ENCODE data around the gene INF2. TPM values are rescaled to one million over a fixed set of nuclear protein-coding genes. Genes with fewer than 3 reads are reported as not detected.

INF2 gene
- total and polyA plus RNA-seq, 2 donors (not counting 3 experiments of a cell fraction or from before 2014, with no cell fraction given): 55.3 to 124 TPM

- Histone ChIP-seq H3K27me3 (ENCODE audit: control insufficient read depth in 2 of 2, insufficient read depth in 2 of 2, low read length in 2 of 2) (peaks cover 0 to 4% of the 10 kb centered on the region in 2 experiments), H3K27ac (ENCODE audit: insufficient read depth, low read depth, low read length) (no peak overlapping the region), H3K4me2 (ENCODE audit: insufficient read depth, low read length) (no peak overlapping the region), H3K36me3 (ENCODE audit: control insufficient read depth in 2 of 2, extremely low read depth in 1 of 2, insufficient read depth in 2 of 2, low read length in 2 of 2) (no peaks in the 10 kb centered on the region), H3K4me1 (ENCODE audit: control insufficient read depth, extremely low read depth, insufficient read depth, low read length) (no peaks in the 10 kb centered on the region), H4K20me1 (replicated peaks; ENCODE audit: control insufficient read depth, extremely low read depth, insufficient read depth, low read length) (no peaks in the 10 kb centered on the region), H3K9me3 (replicated peaks; ENCODE audit: control insufficient read depth, insufficient read depth, low read length) (no peaks in the 10 kb centered on the region), H3K9me1 (replicated peaks; ENCODE audit: control insufficient read depth, extremely low read depth, insufficient read depth, low read length) (no peaks in the 10 kb centered on the region), H3K4me3 (replicated peaks in 1 of 3; ENCODE audit: insufficient read depth in 1 of 3, low read depth in 1 of 3, low read length in 3 of 3) (no peak overlapping the region), H3K9ac (replicated peaks; ENCODE audit: extremely low read depth, insufficient read depth, low read length) (no peak overlapping the region), H3K79me2 (ENCODE audit: control insufficient read depth, insufficient read depth, low read length) (no peaks in the 10 kb centered on the region), H2AFZ (ENCODE audit: low read depth, low read length) (no peak overlapping the region)
- intact Hi-C loops (cut with micrococcal nuclease) (no loop called here), dilution Hi-C loops (cut with MboI; ENCODE audit: extremely low pct_ligation_motif_present, low sequenced_read_pairs) (no loop called here)
- CTCF ChIA-PET: no interaction called here
- POLR2A ChIA-PET: no interaction called here
- TF ChIP-seq GATA2 (IDR thresholded peaks at IDR 0.05; ENCODE audit: insufficient read depth, insufficient read length, low read depth, low read length): no peak
- no peak for TF ChIP-seq JUN (IDR thresholded peaks at IDR 0.05; ENCODE audit: borderline replicate concordance, insufficient read depth, insufficient read length, low read depth)
- TF ChIP-seq CTCF (IDR thresholded peaks at IDR 0.05; ENCODE audit: extremely low read depth in 1 of 2, insufficient read depth in 1 of 2, low read depth in 1 of 2, low read length in 2 of 2): no peak
- TF ChIP-seq POLR2AphosphoS5 (IDR thresholded peaks at IDR 0.05; ENCODE audit: insufficient read depth, low read depth, low read length): no peak
- TF ChIP-seq MAX (IDR thresholded peaks at IDR 0.05; ENCODE audit: insufficient read depth, insufficient read length): no peak
- no peak for TF ChIP-seq POLR2A (IDR thresholded peaks at IDR 0.05; ENCODE audit: low read depth, low read length)
- no peak for TF ChIP-seq MYC (IDR thresholded peaks at IDR 0.05; ENCODE audit: low read depth, low read length)
- TF ChIP-seq EZH2 (IDR thresholded peaks at IDR 0.05; ENCODE audit: borderline replicate concordance, low read depth, low read length, severe bottlenecking): no peak
- no peak for TF ChIP-seq FOS (IDR thresholded peaks at IDR 0.05; ENCODE audit: borderline replicate concordance, insufficient read depth, low read length)
- no peak for DNase-seq (ENCODE audit: low read depth, low spot score)
- no TSS peak for BruUV-seq (replicated peaks)
- FAIRE-seq: no peak
Measured at GRCh38 chr14:104643306-104643705, 46.1 kb upstream of the INF2 start.

Data from endothelial cell of umbilical vein (primary cell).